HEK293 (cell line): ENCODE results near the gene DNAJC13.

Experiments used
- TCF7L2 ChIP-seq: IDR thresholded peaks from 2 replicates; pipeline ENCODE4 v1.6.1; 2011; ENCODE audit warnings: low read depth, mild to moderate bottlenecking, inconsistent platforms, low read length, moderate library complexity, borderline replicate concordance
- ZNF549 ChIP-seq: fragments of 450-650 bp; IDR thresholded peaks from 2 replicates; pipeline ENCODE4 v1.5.1; 2018; ENCODE audit warnings: missing biosample characterization, missing genetic modification characterization, mild to moderate bottlenecking, inconsistent platforms, moderate library complexity
- ZNF677 ChIP-seq: fragments of 450-650 bp; IDR thresholded peaks from 2 replicates; pipeline ENCODE4 v1.5.0; 2018; ENCODE audit warnings: missing biosample characterization, mild to moderate bottlenecking, missing genetic modification characterization, moderate library complexity
- TF ChIP-seq, protein P1 (sequence below): fragments of 450-650 bp; formaldehyde crosslinking; IDR thresholded peaks from 2 replicates; pipeline ENCODE4 v1.5.1; 2016; ENCODE audit warnings: missing biosample characterization, missing genetic modification characterization
- TF ChIP-seq, protein P2 (sequence below): fragments of 450-650 bp; formaldehyde crosslinking; IDR thresholded peaks from 2 replicates; pipeline ENCODE4 v1.5.0; 2017; ENCODE audit warnings: missing biosample characterization, missing genetic modification characterization, borderline replicate concordance
- TF ChIP-seq, protein P3 (sequence below): fragments of 450-650 bp; formaldehyde crosslinking; IDR thresholded peaks from 2 replicates; pipeline ENCODE4 v1.5.1; 2016; ENCODE audit warnings: missing biosample characterization, missing genetic modification characterization
- TF ChIP-seq, protein P4 (sequence below): fragments of 450-650 bp; formaldehyde crosslinking; IDR thresholded peaks from 2 replicates; pipeline ENCODE4 v1.5.1; 2016; ENCODE audit warnings: missing biosample characterization, missing genetic modification characterization
- TF ChIP-seq, protein P5 (sequence below): fragments of 450-650 bp; formaldehyde crosslinking; IDR thresholded peaks from 2 replicates; pipeline ENCODE4 v1.5.1; 2016; ENCODE audit warnings: missing biosample characterization, missing genetic modification characterization, low read depth

DNA sequence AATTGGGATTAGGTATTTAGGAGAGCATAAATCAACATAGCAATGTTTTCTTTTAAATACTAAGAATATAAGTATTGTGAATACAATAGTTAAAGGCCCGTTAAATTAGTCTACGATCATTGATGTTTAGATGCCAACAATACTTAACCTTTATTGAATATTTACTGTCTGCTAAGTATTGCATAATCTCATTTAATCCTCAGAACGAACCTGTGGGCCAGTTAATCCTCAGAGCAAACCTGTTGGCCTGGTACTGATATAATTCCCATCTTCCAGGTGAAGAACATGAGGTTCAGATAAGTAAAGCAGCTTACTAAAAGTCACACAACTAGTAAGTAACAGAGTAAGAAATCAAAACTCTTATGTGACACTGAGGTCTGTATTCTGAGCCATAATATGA, 122.4 kb downstream of the DNAJC13 start:
- TF ChIP-seq ZNF549 (tag by site-specific recombination): no peak
- TF ChIP-seq, protein P1, sequence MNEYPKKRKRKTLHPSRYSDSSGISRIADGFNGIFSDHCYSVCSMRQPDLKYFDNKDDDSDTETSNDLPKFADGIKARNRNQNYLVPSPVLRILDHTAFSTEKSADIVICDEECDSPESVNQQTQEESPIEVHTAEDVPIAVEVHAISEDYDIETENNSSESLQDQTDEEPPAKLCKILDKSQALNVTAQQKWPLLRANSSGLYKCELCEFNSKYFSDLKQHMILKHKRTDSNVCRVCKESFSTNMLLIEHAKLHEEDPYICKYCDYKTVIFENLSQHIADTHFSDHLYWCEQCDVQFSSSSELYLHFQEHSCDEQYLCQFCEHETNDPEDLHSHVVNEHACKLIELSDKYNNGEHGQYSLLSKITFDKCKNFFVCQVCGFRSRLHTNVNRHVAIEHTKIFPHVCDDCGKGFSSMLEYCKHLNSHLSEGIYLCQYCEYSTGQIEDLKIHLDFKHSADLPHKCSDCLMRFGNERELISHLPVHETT (tag by site-specific recombination): no peak
- TF ChIP-seq, protein P2, sequence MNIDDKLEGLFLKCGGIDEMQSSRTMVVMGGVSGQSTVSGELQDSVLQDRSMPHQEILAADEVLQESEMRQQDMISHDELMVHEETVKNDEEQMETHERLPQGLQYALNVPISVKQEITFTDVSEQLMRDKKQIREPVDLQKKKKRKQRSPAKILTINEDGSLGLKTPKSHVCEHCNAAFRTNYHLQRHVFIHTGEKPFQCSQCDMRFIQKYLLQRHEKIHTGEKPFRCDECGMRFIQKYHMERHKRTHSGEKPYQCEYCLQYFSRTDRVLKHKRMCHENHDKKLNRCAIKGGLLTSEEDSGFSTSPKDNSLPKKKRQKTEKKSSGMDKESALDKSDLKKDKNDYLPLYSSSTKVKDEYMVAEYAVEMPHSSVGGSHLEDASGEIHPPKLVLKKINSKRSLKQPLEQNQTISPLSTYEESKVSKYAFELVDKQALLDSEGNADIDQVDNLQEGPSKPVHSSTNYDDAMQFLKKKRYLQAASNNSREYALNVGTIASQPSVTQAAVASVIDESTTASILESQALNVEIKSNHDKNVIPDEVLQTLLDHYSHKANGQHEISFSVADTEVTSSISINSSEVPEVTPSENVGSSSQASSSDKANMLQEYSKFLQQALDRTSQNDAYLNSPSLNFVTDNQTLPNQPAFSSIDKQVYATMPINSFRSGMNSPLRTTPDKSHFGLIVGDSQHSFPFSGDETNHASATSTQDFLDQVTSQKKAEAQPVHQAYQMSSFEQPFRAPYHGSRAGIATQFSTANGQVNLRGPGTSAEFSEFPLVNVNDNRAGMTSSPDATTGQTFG (tag by site-specific recombination): no peak
- TF ChIP-seq, protein P3, sequence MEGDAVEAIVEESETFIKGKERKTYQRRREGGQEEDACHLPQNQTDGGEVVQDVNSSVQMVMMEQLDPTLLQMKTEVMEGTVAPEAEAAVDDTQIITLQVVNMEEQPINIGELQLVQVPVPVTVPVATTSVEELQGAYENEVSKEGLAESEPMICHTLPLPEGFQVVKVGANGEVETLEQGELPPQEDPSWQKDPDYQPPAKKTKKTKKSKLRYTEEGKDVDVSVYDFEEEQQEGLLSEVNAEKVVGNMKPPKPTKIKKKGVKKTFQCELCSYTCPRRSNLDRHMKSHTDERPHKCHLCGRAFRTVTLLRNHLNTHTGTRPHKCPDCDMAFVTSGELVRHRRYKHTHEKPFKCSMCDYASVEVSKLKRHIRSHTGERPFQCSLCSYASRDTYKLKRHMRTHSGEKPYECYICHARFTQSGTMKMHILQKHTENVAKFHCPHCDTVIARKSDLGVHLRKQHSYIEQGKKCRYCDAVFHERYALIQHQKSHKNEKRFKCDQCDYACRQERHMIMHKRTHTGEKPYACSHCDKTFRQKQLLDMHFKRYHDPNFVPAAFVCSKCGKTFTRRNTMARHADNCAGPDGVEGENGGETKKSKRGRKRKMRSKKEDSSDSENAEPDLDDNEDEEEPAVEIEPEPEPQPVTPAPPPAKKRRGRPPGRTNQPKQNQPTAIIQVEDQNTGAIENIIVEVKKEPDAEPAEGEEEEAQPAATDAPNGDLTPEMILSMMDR (tag by site-specific recombination): no peak
- TF ChIP-seq, protein P4, sequence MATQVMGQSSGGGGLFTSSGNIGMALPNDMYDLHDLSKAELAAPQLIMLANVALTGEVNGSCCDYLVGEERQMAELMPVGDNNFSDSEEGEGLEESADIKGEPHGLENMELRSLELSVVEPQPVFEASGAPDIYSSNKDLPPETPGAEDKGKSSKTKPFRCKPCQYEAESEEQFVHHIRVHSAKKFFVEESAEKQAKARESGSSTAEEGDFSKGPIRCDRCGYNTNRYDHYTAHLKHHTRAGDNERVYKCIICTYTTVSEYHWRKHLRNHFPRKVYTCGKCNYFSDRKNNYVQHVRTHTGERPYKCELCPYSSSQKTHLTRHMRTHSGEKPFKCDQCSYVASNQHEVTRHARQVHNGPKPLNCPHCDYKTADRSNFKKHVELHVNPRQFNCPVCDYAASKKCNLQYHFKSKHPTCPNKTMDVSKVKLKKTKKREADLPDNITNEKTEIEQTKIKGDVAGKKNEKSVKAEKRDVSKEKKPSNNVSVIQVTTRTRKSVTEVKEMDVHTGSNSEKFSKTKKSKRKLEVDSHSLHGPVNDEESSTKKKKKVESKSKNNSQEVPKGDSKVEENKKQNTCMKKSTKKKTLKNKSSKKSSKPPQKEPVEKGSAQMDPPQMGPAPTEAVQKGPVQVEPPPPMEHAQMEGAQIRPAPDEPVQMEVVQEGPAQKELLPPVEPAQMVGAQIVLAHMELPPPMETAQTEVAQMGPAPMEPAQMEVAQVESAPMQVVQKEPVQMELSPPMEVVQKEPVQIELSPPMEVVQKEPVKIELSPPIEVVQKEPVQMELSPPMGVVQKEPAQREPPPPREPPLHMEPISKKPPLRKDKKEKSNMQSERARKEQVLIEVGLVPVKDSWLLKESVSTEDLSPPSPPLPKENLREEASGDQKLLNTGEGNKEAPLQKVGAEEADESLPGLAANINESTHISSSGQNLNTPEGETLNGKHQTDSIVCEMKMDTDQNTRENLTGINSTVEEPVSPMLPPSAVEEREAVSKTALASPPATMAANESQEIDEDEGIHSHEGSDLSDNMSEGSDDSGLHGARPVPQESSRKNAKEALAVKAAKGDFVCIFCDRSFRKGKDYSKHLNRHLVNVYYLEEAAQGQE (tag by site-specific recombination): no peak
- TF ChIP-seq ZNF677 (tag by site-specific recombination): no peak
- TF ChIP-seq, protein P5, sequence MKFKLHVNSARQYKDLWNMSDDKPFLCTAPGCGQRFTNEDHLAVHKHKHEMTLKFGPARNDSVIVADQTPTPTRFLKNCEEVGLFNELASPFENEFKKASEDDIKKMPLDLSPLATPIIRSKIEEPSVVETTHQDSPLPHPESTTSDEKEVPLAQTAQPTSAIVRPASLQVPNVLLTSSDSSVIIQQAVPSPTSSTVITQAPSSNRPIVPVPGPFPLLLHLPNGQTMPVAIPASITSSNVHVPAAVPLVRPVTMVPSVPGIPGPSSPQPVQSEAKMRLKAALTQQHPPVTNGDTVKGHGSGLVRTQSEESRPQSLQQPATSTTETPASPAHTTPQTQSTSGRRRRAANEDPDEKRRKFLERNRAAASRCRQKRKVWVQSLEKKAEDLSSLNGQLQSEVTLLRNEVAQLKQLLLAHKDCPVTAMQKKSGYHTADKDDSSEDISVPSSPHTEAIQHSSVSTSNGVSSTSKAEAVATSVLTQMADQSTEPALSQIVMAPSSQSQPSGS (tag by site-specific recombination): no peak
- no peak for TF ChIP-seq TCF7L2
